ENCODE data around the gene SHC2. TPM values are rescaled to one million over a fixed set of nuclear protein-coding genes. Genes with fewer than 3 reads are reported as not detected.
A peak's percentile ranks its signal among the peaks of the same experiment; 100 is the strongest.

Gene SHC2
- total and polyA plus RNA-seq, 2 of the 13 experiments (the other 11 are each of a cell fraction or from before 2014, with no cell fraction given): 9.0 to 18.3 TPM

DNA sequence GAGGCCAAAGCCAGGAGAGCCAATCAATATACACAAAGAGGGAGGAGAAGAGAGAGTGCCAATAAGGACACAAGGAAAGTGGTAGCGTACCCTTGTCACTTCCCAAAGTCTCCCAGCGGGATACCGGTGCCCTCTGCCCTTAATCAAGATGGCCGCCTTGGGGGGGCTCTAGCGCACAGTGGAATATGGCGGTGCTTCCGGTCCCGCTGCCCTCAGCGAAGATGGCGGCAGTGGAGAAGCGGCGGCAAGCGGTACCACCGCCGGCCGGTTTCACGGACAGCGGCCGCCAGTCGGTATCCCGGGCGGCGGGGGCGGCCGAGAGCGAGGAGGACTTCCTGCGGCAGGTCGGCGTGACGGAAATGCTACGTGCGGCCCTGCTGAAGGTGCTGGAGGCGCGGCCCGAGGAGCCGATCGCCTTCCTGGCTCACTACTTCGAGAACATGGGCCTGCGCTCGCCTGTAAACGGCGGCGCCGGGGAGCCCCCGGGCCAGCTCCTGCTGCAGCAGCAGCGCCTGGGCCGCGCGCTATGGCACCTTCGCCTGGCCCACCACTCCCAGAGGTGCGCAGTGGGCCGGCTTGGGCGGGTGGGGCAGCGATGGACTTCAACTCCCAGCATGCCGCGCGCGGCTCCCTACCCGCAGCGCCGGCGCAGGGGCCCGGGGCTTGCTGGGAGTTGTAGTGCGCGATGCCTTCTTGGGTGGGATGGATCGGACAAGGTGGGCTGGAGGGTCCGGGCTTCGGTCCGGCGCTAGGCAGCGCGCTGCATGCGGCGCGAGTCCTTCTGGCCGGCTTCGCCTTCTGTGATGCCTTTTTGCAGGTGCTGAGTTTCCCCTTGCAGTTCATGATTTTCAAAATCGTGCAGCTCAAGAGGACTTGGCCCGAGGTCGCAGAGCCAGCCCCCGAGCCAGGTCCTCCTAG is 46.7 kb upstream of the SHC2 start, which contains the start of gene TPGS1 (continued):
- no peak for TF ChIP-seq AHDC1 (CRISPR knock-in tag; IDR thresholded peaks at IDR 0.05; ENCODE audit: borderline replicate concordance)

- 7% methylated on average over 19 of the region's 48 CpGs for WGBS (ENCODE audit: low lambda C conversion rate)
- in situ Hi-C loops (cut with HindIII; ENCODE audit: extremely low pct_ligation_motif_present, low pct_unique_long_range_greater_than_20kb) (no loop called here), intact Hi-C loops (cut with micrococcal nuclease; ENCODE audit: unreplicated experiment) (no loop called here)
- Histone ChIP-seq H3K9me3 (ENCODE audit: low read length) (no peaks in the 10 kb centered on the region), H2AFZ (ENCODE audit: low read length) (peak overlapping the region; percentile 93), H3K27me3 (ENCODE audit: control insufficient read depth in 1 of 2, insufficient read depth in 2 of 2, low read length in 2 of 2) (no peaks in the 10 kb centered on the region), H3K79me2 (ENCODE audit: insufficient read depth, low read length) (no peaks in the 10 kb centered on the region), H3K4me2 (ENCODE audit: low read depth, low read length) (peak overlapping the region; percentile 82), H3K9ac (ENCODE audit: insufficient read depth, low read depth, low read length) (peak overlapping the region; percentile 93), H3K4me1 (ENCODE audit: insufficient read depth, low read length) (peaks cover 33% of the 10 kb centered on the region), H3K27ac (ENCODE audit: extremely low read length, insufficient read depth, low read length) (peak overlapping the region; percentile 98), H4K20me1 (ENCODE audit: insufficient read depth, low read length) (no peaks in the 10 kb centered on the region; the same call in 1 of the 2 replicates), H3K4me3 (replicated peaks in 1 of 3; ENCODE audit: insufficient read depth in 1 of 3, low read depth in 2 of 3, low read length in 3 of 3) (peak overlapping the region; percentile 93 to 99 (median 97)), H3K36me3 (replicated peaks in 1 of 2; ENCODE audit: control insufficient read depth in 1 of 2, insufficient read depth in 2 of 2, low read length in 2 of 2) (no peaks in the 10 kb centered on the region)
- peak; percentile 100 for FAIRE-seq
- peak; percentile 99 for DNase-seq (ENCODE audit: low spot score)
- BruUV-seq (replicated peaks): no TSS peak
- CTCF ChIA-PET (ENCODE audit: low intra/inter-chr PET ratio, low total read pairs): interaction anchor here (0.7 to 1.5 kb wide), 4 partner anchors 11 to 123 kb away, joined by 3 to 6 read pairs (median 6); partner anchors contain the start of gene MADCAM1
- POLR2A ChIA-PET: interaction anchor here (0.8 to 2.8 kb wide), 15 partner anchors 8 to 65 kb away, joined by 3 to 33 read pairs (median 6); partner anchors contain the start of gene CDC34
- ATAC-seq: peak; percentile 82
- TF ChIP-seq ZFP62 (CRISPR knock-in tag; IDR thresholded peaks at IDR 0.05) (no peak), ZFYVE20 (CRISPR knock-in tag; IDR thresholded peaks at IDR 0.05; ENCODE audit: borderline replicate concordance, low read depth) (no peak), BORCS8-MEF2B (CRISPR knock-in tag; IDR thresholded peaks at IDR 0.05) (no peak), SRSF1 (optimal IDR thresholded peaks at IDR 0.05; ENCODE audit: low read depth, low read length) (no peak), ARID2 (CRISPR knock-in tag; IDR thresholded peaks at IDR 0.05; ENCODE audit: borderline replicate concordance) (no peak), ZNF350 (CRISPR knock-in tag; IDR thresholded peaks at IDR 0.05; ENCODE audit: borderline replicate concordance, low read depth) (peak; percentile 64; the same call in 1 of the 2 replicates), CERS6 (CRISPR knock-in tag; IDR thresholded peaks at IDR 0.05) (no peak), ZNF556 (CRISPR knock-in tag; IDR thresholded peaks at IDR 0.05; ENCODE audit: borderline replicate concordance) (peak; percentile 81), ARID3A (IDR thresholded peaks at IDR 0.05; ENCODE audit: low read depth, low read length) (no peak)
These were observed 45.8 kb upstream of the SHC2 start for GRCh38 chr19:506404-507285.
